H1 (cell line): ENCODE measurements around the gene CCR9.

Source experiments
- CBX8 ChIP-seq: fragments of 300-800, 300-1000 bp; sonication (generic); IDR thresholded peaks from 2 replicates; pipeline ENCODE4 v1.7.1; 2016; ENCODE audit warnings: low read depth, low read length, borderline replicate concordance
- CEBPB ChIP-seq: IDR thresholded peaks from 2 replicates; pipeline ENCODE4 v1.6.1; 2012; ENCODE audit warnings: low read depth, low read length
- CHD1 ChIP-seq: IDR thresholded peaks from 2 replicates; pipeline ENCODE4 v1.6.1; 2012; ENCODE audit warnings: low read depth, low read length, improper control_type of control experiment
- CHD2 ChIP-seq: IDR thresholded peaks from 2 replicates; pipeline ENCODE4 v1.6.1; 2012; ENCODE audit warnings: low read length, improper control_type of control experiment
- EZH2 ChIP-seq: fragments of 200-600 bp; sonication (generic); IDR thresholded peaks from 2 replicates; pipeline ENCODE4 v1.7.1; 2012; ENCODE audit warnings: low read depth, mild to moderate bottlenecking, moderate library complexity, low read length, inconsistent platforms; ENCODE audit not compliant: severe bottlenecking
- MAFK ChIP-seq: IDR thresholded peaks from 2 replicates; pipeline ENCODE4 v1.6.1; 2012; ENCODE audit warnings: low read depth, mild to moderate bottlenecking, improper control_type of control experiment, low read length
- NRF1 ChIP-seq: IDR thresholded peaks from 2 replicates; pipeline ENCODE4 v1.6.1; 2011; ENCODE audit warnings: mild to moderate bottlenecking, low read depth, low read length, improper control_type of control experiment
- POLR2A ChIP-seq, 2 experiments: IDR thresholded peaks; 1 replicate in 1 of 2; 2 replicates in 1 of 2; pipeline ENCODE4 v1.6.1; 2011; ENCODE audit warnings: low read depth in 2 of 2, low read length in 2 of 2, mild to moderate bottlenecking in 2 of 2; ENCODE audit errors: control extremely low read depth in 1 of 2
- RAD21 ChIP-seq, 2 experiments: IDR thresholded peaks in 1 of 2; conservative IDR thresholded peaks in 1 of 2; 2 replicates each; pipeline ENCODE4 v1.6.1; 2011; ENCODE audit warnings: low read depth in 2 of 2, low read length in 2 of 2, improper control_type of control experiment in 1 of 2, inconsistent platforms in 1 of 2, mild to moderate bottlenecking in 1 of 2, moderate library complexity in 1 of 2
- TAF1 ChIP-seq: IDR thresholded peaks from 2 replicates; pipeline ENCODE4 v1.6.1; 2011; ENCODE audit warnings: mild to moderate bottlenecking, low read depth, low read length
- TBP ChIP-seq: IDR thresholded peaks from 2 replicates; pipeline ENCODE4 v1.6.1; 2011; ENCODE audit warnings: low read depth, low read length, improper control_type of control experiment
- USF2 ChIP-seq: IDR thresholded peaks from 2 replicates; pipeline ENCODE4 v1.6.1; 2011; ENCODE audit warnings: low read length, improper control_type of control experiment
- ZNF274 ChIP-seq: IDR thresholded peaks from 2 replicates; pipeline ENCODE4 v1.7.0; 2012; ENCODE audit warnings: low read length, borderline replicate concordance; ENCODE audit errors: extremely low read depth
- TF ChIP-seq, protein P1 (sequence below), 3 experiments: IDR thresholded peaks; 1 replicate in 2 of 3; 2 replicates in 1 of 3; pipeline versions ENCODE4 v1.5.1 to v1.6.1; 2011; ENCODE audit warnings: low read length in 3 of 3, mild to moderate bottlenecking in 3 of 3, inconsistent platforms in 2 of 3, low read depth in 1 of 3, moderate library complexity in 1 of 3; ENCODE audit not compliant: insufficient read depth in 1 of 3; ENCODE audit errors: control extremely low read depth in 1 of 3

- TF ChIP-seq POLR2A (IDR thresholded peaks at IDR 0.05; ENCODE audit: control extremely low read depth in 1 of 2, low read depth in 2 of 2, low read length in 2 of 2) (no peak), RAD21 (IDR thresholded peaks at IDR 0.05 in 1 of 2, conservative IDR thresholded peaks at IDR 0.05 in 1 of 2; ENCODE audit: low read depth in 2 of 2, low read length in 2 of 2) (no peak), MAFK (no peak), USF2 (no peak), ZNF274 (no peak), TBP (no peak), CEBPB (no peak), TAF1 (no peak), CBX8 (no peak), CHD2 (no peak), NRF1 (no peak), EZH2 (no peak), CHD1 (no peak)
- TF ChIP-seq, protein P1, sequence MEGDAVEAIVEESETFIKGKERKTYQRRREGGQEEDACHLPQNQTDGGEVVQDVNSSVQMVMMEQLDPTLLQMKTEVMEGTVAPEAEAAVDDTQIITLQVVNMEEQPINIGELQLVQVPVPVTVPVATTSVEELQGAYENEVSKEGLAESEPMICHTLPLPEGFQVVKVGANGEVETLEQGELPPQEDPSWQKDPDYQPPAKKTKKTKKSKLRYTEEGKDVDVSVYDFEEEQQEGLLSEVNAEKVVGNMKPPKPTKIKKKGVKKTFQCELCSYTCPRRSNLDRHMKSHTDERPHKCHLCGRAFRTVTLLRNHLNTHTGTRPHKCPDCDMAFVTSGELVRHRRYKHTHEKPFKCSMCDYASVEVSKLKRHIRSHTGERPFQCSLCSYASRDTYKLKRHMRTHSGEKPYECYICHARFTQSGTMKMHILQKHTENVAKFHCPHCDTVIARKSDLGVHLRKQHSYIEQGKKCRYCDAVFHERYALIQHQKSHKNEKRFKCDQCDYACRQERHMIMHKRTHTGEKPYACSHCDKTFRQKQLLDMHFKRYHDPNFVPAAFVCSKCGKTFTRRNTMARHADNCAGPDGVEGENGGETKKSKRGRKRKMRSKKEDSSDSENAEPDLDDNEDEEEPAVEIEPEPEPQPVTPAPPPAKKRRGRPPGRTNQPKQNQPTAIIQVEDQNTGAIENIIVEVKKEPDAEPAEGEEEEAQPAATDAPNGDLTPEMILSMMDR (IDR thresholded peaks at IDR 0.05; ENCODE audit: control extremely low read depth in 1 of 3, insufficient read depth in 1 of 3, low read depth in 1 of 3, low read length in 3 of 3): no peak
These were observed 53.0 kb downstream of the CCR9 start for GRCh38 chr3:45939341-45939771.
